Gastrocnemius medialis (tissue), 4 donors: ENCODE data around the gene SMIM10L1. TPM values are rescaled to one million over a fixed set of nuclear protein-coding genes. Genes with fewer than 3 reads are reported as not detected.

ENCODE experiments used
- ATAC-seq, 2 donors: fragments of 150-250 bp; one replicate each; pipeline ENCODE4 v1.9.1; 2016
- DNase-seq, 2 donors: peaks; one replicate each; pipeline ENCODE4 v3.0.0-alpha.2; 2019
- H3K27ac ChIP-seq, 4 donors: fragments of 200-600 bp; sonication (generic); 1 replicate in 1 of 4; 2 replicates in 3 of 4; pipeline ENCODE4 v1.5.1; 2016 to 2018; ENCODE audit warnings: mild to moderate bottlenecking in 2 of 4, moderate library complexity in 1 of 4
- H3K27me3 ChIP-seq, 3 donors: fragments of 200-600 bp; sonication (generic) in 2 of 3; 1 replicate in 1 of 3; 2 replicates in 2 of 3; pipeline versions ENCODE4 v1.5.1 to v1.6.0; 2016 to 2019; ENCODE audit warnings: mild to moderate bottlenecking in 1 of 3, moderate library complexity in 1 of 3
- H3K36me3 ChIP-seq, 2 donors: fragments of 200-600 bp; sonication (generic) in 1 of 2; one replicate each; pipeline ENCODE4 v1.5.1; 2017 to 2018
- H3K4me1 ChIP-seq, 2 donors: fragments of 200-600 bp; sonication (generic) in 1 of 2; one replicate each; pipeline ENCODE4 v1.5.1; 2016 to 2017; ENCODE audit warnings: mild to moderate bottlenecking in 2 of 2
- H3K4me3 ChIP-seq, 4 donors: fragments of 200-600 bp; sonication (generic) in 3 of 4; 1 replicate in 1 of 4; 2 replicates in 3 of 4; pipeline ENCODE4 v1.5.1; 2016 to 2019; ENCODE audit warnings: mild to moderate bottlenecking in 2 of 4
- H3K9me3 ChIP-seq, 3 donors: fragments of 200-600 bp; sonication (generic) in 2 of 3; 1 replicate in 1 of 3; 2 replicates in 2 of 3; pipeline ENCODE4 v1.5.1; 2016 to 2019
- POLR2A ChIP-seq, 2 donors: fragments of 450-650 bp; IDR thresholded peaks; one replicate each; pipeline ENCODE4 v1.6.1; 2017; ENCODE audit warnings: antibody characterized with exemption in 2 of 2, mild to moderate bottlenecking in 2 of 2, moderate library complexity in 2 of 2
- in situ Hi-C, 4 donors: fragments of 200-750 bp; cut with MboI; loops; one replicate each; pipeline versions ENCODE4 v1.15.0 to v1.8.0; 2017; ENCODE audit warnings: low sequenced_read_pairs in 4 of 4
- intact Hi-C: fragments of 100-400 bp; cut with DNase I; formaldehyde crosslinking; loops from one replicate; pipeline ENCODE4 v1.15.1; 2023; ENCODE audit warnings: low total_unique reads
- total RNA-seq, 4 donors: library from RNA; depleted of rRNA; stranded (reverse); fragments of >200 nt; gene quantifications; one replicate each; pipeline versions ENCODE4 v1.1.0 to v1.2.3, GENCODE V29; 2016
- TF ChIP-seq, protein P1 (sequence below), 5 experiments: fragments of 450-650 bp in 3 of 5; fragments of 200-600 bp in 2 of 5; sonication (generic) in 2 of 5; IDR thresholded peaks in 4 of 5; conservative IDR thresholded peaks in 1 of 5; 1 replicate in 4 of 5; 2 replicates in 1 of 5; pipeline ENCODE4 v1.5.1; 2016 to 2019; ENCODE audit warnings: antibody characterized with exemption in 5 of 5, mild to moderate bottlenecking in 3 of 5, moderate library complexity in 3 of 5

Gene SMIM10L1
- total RNA-seq, 4 donors from 2014 or later, result 13.4 to 20.7 (median 16.2) TPM

DNA sequence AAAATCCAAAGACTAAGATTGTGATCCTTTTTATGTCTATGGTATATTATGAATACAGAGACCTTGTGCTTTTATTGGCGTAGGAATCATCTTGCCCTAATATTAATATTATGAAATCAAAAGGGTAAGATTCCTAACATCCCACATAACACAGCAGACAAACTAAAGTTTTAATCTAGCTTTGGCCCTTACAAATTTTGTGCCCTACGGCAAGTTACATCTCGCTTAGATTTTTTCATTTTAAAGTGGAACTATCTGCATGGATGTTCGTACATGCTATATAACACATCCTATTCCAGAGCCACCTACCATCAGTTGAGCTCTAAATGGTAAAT is 217 bp upstream of the SMIM10L1 start:
- Histone ChIP-seq H3K27me3 (peaks cover 0 to 2% (median 0%) of the 10 kb centered on the region in 3 donors), H3K4me3 (peak overlapping the region; percentile 80 to 90 (median 82)), H3K9me3 (no peaks in the 10 kb centered on the region), H3K36me3 (no peaks in the 10 kb centered on the region), H3K27ac (peak overlapping the region; percentile 92 to 97 (median 96)), H3K4me1 (peaks cover 34 to 48% of the 10 kb centered on the region in 2 donors)
- TF ChIP-seq POLR2A (IDR thresholded peaks at IDR 0.05), result no peak
- TF ChIP-seq, protein P1, sequence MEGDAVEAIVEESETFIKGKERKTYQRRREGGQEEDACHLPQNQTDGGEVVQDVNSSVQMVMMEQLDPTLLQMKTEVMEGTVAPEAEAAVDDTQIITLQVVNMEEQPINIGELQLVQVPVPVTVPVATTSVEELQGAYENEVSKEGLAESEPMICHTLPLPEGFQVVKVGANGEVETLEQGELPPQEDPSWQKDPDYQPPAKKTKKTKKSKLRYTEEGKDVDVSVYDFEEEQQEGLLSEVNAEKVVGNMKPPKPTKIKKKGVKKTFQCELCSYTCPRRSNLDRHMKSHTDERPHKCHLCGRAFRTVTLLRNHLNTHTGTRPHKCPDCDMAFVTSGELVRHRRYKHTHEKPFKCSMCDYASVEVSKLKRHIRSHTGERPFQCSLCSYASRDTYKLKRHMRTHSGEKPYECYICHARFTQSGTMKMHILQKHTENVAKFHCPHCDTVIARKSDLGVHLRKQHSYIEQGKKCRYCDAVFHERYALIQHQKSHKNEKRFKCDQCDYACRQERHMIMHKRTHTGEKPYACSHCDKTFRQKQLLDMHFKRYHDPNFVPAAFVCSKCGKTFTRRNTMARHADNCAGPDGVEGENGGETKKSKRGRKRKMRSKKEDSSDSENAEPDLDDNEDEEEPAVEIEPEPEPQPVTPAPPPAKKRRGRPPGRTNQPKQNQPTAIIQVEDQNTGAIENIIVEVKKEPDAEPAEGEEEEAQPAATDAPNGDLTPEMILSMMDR (IDR thresholded peaks at IDR 0.05 in 4 of 5, conservative IDR thresholded peaks at IDR 0.05 in 1 of 5), result no peak
- ATAC-seq, result no peak
- no peak for DNase-seq
- intact Hi-C loops (loop anchor here (1.0 to 10.0 kb wide), 2 partner anchors 484 to 558 kb away; no protein-coding TSS in a partner anchor), in situ Hi-C loops (no loop called here)

DNA sequence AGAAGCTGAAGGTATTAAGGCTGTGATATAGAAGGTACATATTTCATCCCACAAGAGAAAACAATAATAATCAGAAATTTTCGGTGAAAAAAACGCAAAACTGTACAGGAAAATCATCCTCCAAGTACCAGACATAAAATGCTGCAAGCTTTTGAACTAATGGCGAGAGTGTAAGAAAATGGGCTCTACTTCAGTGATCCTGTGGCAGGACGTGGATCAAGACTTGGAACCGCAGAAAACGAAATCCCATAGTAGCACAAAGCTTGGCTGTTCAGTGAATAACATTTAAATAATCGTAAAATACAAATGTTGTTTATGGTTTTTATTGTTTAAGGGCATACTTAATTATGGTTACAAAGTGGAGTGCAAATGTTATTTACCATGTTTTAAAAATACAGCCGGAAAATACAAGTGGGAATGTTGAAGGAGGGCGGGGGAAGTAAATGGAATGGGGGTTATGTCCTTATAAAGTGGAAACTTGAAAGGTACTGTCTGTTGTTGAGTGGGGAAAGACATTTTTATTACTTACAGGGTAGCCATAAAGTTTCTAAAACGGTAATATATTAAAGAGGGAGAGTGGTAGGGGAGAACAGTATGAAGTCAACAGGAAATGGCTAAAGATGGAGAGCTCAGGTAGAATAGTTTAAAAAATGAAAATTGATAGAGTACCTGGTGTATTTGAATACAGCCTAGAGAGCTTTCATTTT is 1.1 kb downstream of the SMIM10L1 start:
- DNase-seq (no peak), ATAC-seq (no peak)
- in situ Hi-C loops (no loop called here), intact Hi-C loops (loop anchor here (1.0 to 10.0 kb wide), 2 partner anchors 483 to 560 kb away; no protein-coding TSS in a partner anchor)
- Histone ChIP-seq H3K4me3 (peak overlapping the region; percentile 80 to 90 (median 82)), H3K9me3 (no peaks in the 10 kb centered on the region), H3K27me3 (peaks cover 0 to 2% (median 0%) of the 10 kb centered on the region in 3 donors), H3K27ac (peak overlapping the region; percentile 92 to 97 (median 96)), H3K4me1 (peaks cover 34 to 36% of the 10 kb centered on the region in 2 donors), H3K36me3 (no peaks in the 10 kb centered on the region)
- TF ChIP-seq, protein P1 (IDR thresholded peaks at IDR 0.05 in 4 of 5, conservative IDR thresholded peaks at IDR 0.05 in 1 of 5), result no peak
- TF ChIP-seq POLR2A (IDR thresholded peaks at IDR 0.05), result no peak

DNA sequence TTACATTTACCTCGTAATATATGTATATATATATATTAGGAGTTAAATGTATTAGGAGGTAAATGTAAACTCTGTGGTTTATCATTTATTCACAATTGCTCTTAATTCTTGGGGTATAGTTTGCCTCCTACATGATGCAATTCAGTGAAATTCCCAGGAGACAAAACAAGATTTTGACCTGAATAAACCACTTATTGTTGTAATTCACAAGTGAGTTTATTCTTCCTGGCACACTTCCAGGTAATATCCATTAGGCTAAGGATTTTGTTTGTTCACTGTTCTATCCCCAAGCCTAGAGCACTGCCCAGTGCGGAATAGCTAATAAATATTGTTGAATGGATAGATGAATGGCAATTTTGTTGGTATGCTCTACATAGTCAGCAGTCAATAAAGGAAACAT is 3.0 kb downstream of the SMIM10L1 start:
- ATAC-seq (no peak), DNase-seq (no peak)
- in situ Hi-C loops, result no loop called here
- Histone ChIP-seq H3K36me3 (no peaks in the 10 kb centered on the region), H3K4me3 (no peak overlapping the region), H3K27me3 (peaks cover 0 to 2% (median 0%) of the 10 kb centered on the region in 3 donors), H3K9me3 (no peaks in the 10 kb centered on the region), H3K27ac (no peak overlapping the region), H3K4me1 (peaks cover 27 to 28% of the 10 kb centered on the region in 2 donors)
- no peak for TF ChIP-seq POLR2A (IDR thresholded peaks at IDR 0.05)
- TF ChIP-seq, protein P1 (IDR thresholded peaks at IDR 0.05 in 4 of 5, conservative IDR thresholded peaks at IDR 0.05 in 1 of 5), result no peak
- intact Hi-C loops, result loop anchor here (10.0 kb wide), 1 partner anchor 481 kb away; no protein-coding TSS in a partner anchor

DNA sequence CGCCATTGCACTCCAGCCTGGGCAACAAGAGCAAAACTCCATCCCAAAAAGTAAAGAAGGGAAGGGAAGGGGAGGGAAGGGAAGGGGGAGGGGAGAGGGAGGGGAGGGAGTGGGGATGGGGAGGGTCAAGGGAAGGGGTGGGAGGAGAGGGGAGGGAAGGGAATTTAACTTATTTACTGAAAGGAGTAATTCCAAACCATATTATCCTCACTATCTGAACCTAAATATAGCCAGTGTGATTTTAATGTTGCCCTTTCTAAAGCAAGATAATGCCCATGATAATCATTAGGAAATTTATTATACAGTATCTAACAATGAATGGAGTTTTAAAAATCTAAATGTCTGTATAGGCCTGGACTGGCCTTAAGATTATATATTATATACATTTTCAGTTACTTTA is 7.3 kb downstream of the SMIM10L1 start:
- Histone ChIP-seq H3K36me3 (no peaks in the 10 kb centered on the region), H3K27ac (no peak overlapping the region), H3K27me3 (no peaks in the 10 kb centered on the region), H3K4me1 (no peaks in the 10 kb centered on the region), H3K4me3 (no peak overlapping the region), H3K9me3 (no peaks in the 10 kb centered on the region)
- TF ChIP-seq, protein P1 (IDR thresholded peaks at IDR 0.05 in 4 of 5, conservative IDR thresholded peaks at IDR 0.05 in 1 of 5), result no peak
- TF ChIP-seq POLR2A (IDR thresholded peaks at IDR 0.05), result no peak
- ATAC-seq (no peak), DNase-seq (no peak)
- in situ Hi-C loops, result loop anchor here in 1 of 4 donors (25.0 kb wide), 1 partner anchor 566 kb away; the partner anchor contains the start of gene MAGOHB
- intact Hi-C loops, result loop anchor here (10.0 kb wide), 1 partner anchor 477 kb away; no protein-coding TSS in a partner anchor
